ENCODE results near the gene SERPINA6.
"Not testable (repeated sequence)": the region's sequence is repeated elsewhere in the genome, so short reads cannot be mapped to it uniquely, and the experiment has no call there.

GRCh38 chr14:94296181-94296545 is 27.0 kb downstream of the SERPINA6 start:
- TF ChIP-seq POLR2A (IDR thresholded peaks at IDR 0.05); CTCF (IDR thresholded peaks at IDR 0.05); POLR2AphosphoS5 (IDR thresholded peaks at IDR 0.05); EP300 (IDR thresholded peaks at IDR 0.05; ENCODE audit: low read depth): not testable (repeated sequence)
